ENCODE results near the gene RASL10A. TPM values are rescaled to one million over a fixed set of nuclear protein-coding genes. Genes with fewer than 3 reads are reported as not detected.

RASL10A gene
- total and polyA plus RNA-seq, 9 of the 15 experiments (the other 6 are each of a cell fraction or from before 2014, with no cell fraction given), result 0.17 to 1.2 (median 0.45) TPM; not detected in 3

DNA sequence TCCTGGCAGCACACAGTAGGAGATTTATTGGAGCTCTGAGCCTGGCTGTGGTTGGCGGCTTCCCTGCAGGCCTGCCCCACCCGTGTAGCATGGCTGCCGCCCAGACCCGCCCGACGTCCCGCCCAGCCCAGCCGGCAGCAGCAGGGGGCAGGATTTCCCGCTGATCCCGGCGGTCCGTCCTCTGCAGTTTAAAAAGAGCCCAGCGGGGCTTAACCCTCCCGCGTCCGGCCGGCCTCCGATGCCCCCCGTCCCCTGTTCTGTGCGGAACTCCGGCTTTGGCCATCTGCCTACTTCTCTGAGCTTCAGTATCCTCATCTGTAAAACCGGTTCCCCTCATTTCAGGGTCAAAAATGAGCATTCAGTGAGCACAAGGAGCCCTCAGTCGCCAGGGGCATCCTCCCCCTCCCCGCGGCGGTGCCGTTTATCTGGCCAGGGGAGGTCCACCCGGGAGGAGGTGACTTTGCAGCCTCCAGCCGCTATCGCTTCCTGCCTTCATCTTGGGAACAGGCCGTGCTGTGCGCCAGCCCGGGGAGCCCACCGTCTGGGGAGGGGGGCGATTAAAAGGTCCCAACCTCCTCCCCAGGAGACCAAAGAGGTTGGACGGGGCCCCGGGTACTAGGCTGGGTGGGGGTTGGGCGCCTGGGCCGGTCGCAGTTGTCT, 9.2 kb downstream of the RASL10A start, which contains the start of gene GAS2L1 (continued):
- no peak for TF ChIP-seq DIDO1 (tag; IDR thresholded peaks at IDR 0.05; ENCODE audit: low read depth)
- no peak for TF ChIP-seq KLF1 (tag; IDR thresholded peaks at IDR 0.05)
- TF ChIP-seq, protein P1, sequence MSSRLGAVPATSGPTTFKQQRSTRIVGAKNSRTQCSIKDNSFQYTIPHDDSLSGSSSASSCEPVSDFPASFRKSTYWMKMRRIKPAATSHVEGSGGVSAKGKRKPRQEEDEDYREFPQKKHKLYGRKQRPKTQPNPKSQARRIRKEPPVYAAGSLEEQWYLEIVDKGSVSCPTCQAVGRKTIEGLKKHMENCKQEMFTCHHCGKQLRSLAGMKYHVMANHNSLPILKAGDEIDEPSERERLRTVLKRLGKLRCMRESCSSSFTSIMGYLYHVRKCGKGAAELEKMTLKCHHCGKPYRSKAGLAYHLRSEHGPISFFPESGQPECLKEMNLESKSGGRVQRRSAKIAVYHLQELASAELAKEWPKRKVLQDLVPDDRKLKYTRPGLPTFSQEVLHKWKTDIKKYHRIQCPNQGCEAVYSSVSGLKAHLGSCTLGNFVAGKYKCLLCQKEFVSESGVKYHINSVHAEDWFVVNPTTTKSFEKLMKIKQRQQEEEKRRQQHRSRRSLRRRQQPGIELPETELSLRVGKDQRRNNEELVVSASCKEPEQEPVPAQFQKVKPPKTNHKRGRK (tag; IDR thresholded peaks at IDR 0.05), result no peak
- no peak for TF ChIP-seq HOXB6 (CRISPR knock-in tag; IDR thresholded peaks at IDR 0.05; ENCODE audit: borderline replicate concordance)
- TF ChIP-seq TAF9B (IDR thresholded peaks at IDR 0.05; ENCODE audit: partially characterized antibody), result peak; percentile 34
- no peak for TF ChIP-seq MEIS2 (IDR thresholded peaks at IDR 0.05; ENCODE audit: partially characterized antibody)
- TF ChIP-seq ZNF785 (CRISPR knock-in tag; IDR thresholded peaks at IDR 0.05), result no peak
- TF ChIP-seq CBFA2T3 (IDR thresholded peaks at IDR 0.05), result peak; percentile 31
- 0 out of 2 replicates have a peak, but pooled peaks have one; percentile 28 for TF ChIP-seq ADNP (tag; IDR thresholded peaks at IDR 0.05)
- TF ChIP-seq GATAD2B (IDR thresholded peaks at IDR 0.05; ENCODE audit: borderline replicate concordance), result no peak; the same call in 1 of the 2 replicates
- no peak for TF ChIP-seq ZNF174 (CRISPR knock-in tag; IDR thresholded peaks at IDR 0.05)
- TF ChIP-seq NEUROD1 (IDR thresholded peaks at IDR 0.05; ENCODE audit: borderline replicate concordance, low read depth, low read length, partially characterized antibody), result peak; percentile 21
- no peak for TF ChIP-seq RUNX1 (IDR thresholded peaks at IDR 0.05; ENCODE audit: low read depth)
- TF ChIP-seq ZNF23 (CRISPR knock-in tag; IDR thresholded peaks at IDR 0.05), result no peak
- no peak for TF ChIP-seq ZNF445 (CRISPR knock-in tag; IDR thresholded peaks at IDR 0.05; ENCODE audit: low read depth)
- TF ChIP-seq PYGO2 (tag; IDR thresholded peaks at IDR 0.05), result no peak
- TF ChIP-seq ETS2 (tag; IDR thresholded peaks at IDR 0.05; ENCODE audit: borderline replicate concordance, poor library complexity, severe bottlenecking), result no peak
- TF ChIP-seq, protein P2, sequence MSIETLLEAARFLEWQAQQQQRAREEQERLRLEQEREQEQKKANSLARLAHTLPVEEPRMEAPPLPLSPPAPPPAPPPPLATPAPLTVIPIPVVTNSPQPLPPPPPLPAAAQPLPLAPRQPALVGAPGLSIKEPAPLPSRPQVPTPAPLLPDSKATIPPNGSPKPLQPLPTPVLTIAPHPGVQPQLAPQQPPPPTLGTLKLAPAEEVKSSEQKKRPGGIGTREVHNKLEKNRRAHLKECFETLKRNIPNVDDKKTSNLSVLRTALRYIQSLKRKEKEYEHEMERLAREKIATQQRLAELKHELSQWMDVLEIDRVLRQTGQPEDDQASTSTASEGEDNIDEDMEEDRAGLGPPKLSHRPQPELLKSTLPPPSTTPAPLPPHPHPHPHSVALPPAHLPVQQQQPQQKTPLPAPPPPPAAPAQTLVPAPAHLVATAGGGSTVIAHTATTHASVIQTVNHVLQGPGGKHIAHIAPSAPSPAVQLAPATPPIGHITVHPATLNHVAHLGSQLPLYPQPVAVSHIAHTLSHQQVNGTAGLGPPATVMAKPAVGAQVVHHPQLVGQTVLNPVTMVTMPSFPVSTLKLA (conservative IDR thresholded peaks at IDR 0.05), result peak; percentile 27 to 67; a peak in 2 of 4 replicates
- no peak for TF ChIP-seq CC2D1A (IDR thresholded peaks at IDR 0.05)
- TF ChIP-seq NONO (IDR thresholded peaks at IDR 0.05; ENCODE audit: low read depth in 2 of 2, low read length in 1 of 2), result peak in 1 of 2 experiments; percentile 5; a peak in 1 of 4 replicates
- no peak for TF ChIP-seq ZNF282 (CRISPR knock-in tag; IDR thresholded peaks at IDR 0.05)
- TF ChIP-seq, protein P3, sequence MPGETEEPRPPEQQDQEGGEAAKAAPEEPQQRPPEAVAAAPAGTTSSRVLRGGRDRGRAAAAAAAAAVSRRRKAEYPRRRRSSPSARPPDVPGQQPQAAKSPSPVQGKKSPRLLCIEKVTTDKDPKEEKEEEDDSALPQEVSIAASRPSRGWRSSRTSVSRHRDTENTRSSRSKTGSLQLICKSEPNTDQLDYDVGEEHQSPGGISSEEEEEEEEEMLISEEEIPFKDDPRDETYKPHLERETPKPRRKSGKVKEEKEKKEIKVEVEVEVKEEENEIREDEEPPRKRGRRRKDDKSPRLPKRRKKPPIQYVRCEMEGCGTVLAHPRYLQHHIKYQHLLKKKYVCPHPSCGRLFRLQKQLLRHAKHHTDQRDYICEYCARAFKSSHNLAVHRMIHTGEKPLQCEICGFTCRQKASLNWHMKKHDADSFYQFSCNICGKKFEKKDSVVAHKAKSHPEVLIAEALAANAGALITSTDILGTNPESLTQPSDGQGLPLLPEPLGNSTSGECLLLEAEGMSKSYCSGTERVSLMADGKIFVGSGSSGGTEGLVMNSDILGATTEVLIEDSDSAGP (CRISPR knock-in tag; IDR thresholded peaks at IDR 0.05), result no peak
- TF ChIP-seq RFX7 (CRISPR knock-in tag; IDR thresholded peaks at IDR 0.05), result no peak
- peak; percentile 68 for TF ChIP-seq EP400 (IDR thresholded peaks at IDR 0.05)
- TF ChIP-seq KDM1A (IDR thresholded peaks at IDR 0.05), result 0 out of 4 replicates have a peak, but pooled peaks of 1 of the 2 experiments have one; percentile 44

Data from K562 (cell line).